ENCODE results near the gene LGALS9.

LGALS9 gene

DNA sequence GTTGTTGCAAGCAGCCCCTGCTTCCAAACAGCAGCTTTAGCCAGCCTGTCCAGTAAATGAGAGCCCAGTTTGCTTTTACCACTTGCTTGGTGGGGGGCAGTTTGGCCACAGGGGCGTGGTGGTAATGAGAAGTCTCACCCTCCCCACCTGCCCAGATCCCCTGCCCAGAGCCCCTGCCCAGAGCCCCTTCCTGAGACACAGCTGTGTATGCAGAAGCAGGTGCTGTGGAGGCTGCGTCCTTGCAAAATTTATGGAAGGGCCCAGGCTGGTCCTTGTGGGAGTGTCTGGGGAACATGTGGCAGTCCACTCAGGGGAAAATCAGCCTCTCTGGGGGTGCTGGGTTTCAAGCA lies 27.6 kb upstream of the LGALS9 start:
- Histone ChIP-seq H3K27me3 (ENCODE audit: insufficient read depth, low read length) (no peaks in the 10 kb centered on the region), H3K4me1 (ENCODE audit: control insufficient read depth, insufficient read depth, low read length, unreplicated experiment) (no peaks in the 10 kb centered on the region), H3K27ac (ENCODE audit: low read depth, low read length) (no peak overlapping the region), H2AFZ (ENCODE audit: low read length, unreplicated experiment) (no peak overlapping the region), H3K79me2 (ENCODE audit: control insufficient read depth, insufficient read depth, low read length, unreplicated experiment) (no peaks in the 10 kb centered on the region), H3K36me3 (ENCODE audit: insufficient read depth, low read length) (no peaks in the 10 kb centered on the region), H3K4me3 (ENCODE audit: low read depth, low read length) (no peak overlapping the region)

- no peaks in the 10 kb centered on the region for H3K27me3 ChIP-seq (ENCODE audit: insufficient read depth, low read length)
- no peaks in the 10 kb centered on the region for H3K4me1 ChIP-seq (ENCODE audit: control insufficient read depth, insufficient read depth, low read length, unreplicated experiment)
- H2AFZ ChIP-seq (ENCODE audit: low read length, unreplicated experiment): no peak overlapping the region
- no peak overlapping the region for H3K27ac ChIP-seq (ENCODE audit: low read depth, low read length)
- no peaks in the 10 kb centered on the region for H3K79me2 ChIP-seq (ENCODE audit: control insufficient read depth, insufficient read depth, low read length, unreplicated experiment)
- H3K4me3 ChIP-seq (ENCODE audit: low read depth, low read length): no peak overlapping the region
- no peaks in the 10 kb centered on the region for H3K36me3 ChIP-seq (ENCODE audit: insufficient read depth, low read length)
Observed at GRCh38 chr17:27603880-27604794, 26.9 kb upstream of the LGALS9 start.

DNA sequence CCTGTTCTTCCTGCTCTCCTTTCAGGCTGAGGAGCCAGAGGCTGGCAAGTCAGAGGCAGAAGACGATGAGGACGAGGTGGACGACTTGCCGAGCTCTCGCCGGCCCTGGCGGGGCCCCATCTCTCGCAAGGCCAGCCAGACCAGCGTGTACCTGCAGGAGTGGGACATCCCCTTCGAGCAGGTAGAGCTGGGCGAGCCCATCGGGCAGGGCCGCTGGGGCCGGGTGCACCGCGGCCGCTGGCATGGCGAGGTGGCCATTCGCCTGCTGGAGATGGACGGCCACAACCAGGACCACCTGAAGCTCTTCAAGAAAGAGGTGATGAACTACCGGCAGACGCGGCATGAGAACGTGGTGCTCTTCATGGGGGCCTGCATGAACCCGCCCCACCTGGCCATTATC lies 25.6 kb upstream of the LGALS9 start:
- H3K36me3 ChIP-seq (ENCODE audit: insufficient read depth, low read length): no peaks in the 10 kb centered on the region

GRCh38 chr17:27607521-27608091 lies 23.4 kb upstream of the LGALS9 start:
- H3K27me3 ChIP-seq (ENCODE audit: insufficient read depth, low read length): no peaks in the 10 kb centered on the region
- H3K27ac ChIP-seq (ENCODE audit: low read depth, low read length): no peak overlapping the region
- peaks cover 1% of the 10 kb centered on the region; the same call in 1 of the 2 replicates for H3K36me3 ChIP-seq (ENCODE audit: insufficient read depth, low read length)
- H2AFZ ChIP-seq (ENCODE audit: low read length, unreplicated experiment): no peak overlapping the region
- H3K79me2 ChIP-seq (ENCODE audit: control insufficient read depth, insufficient read depth, low read length, unreplicated experiment): no peaks in the 10 kb centered on the region
- H3K4me3 ChIP-seq (ENCODE audit: low read depth, low read length): no peak overlapping the region
- H3K4me1 ChIP-seq (ENCODE audit: control insufficient read depth, insufficient read depth, low read length, unreplicated experiment): no peaks in the 10 kb centered on the region

More for the DNA sequence above, 25.6 kb upstream of the LGALS9 start:
- H3K4me3 ChIP-seq (ENCODE audit: low read depth, low read length): no peak overlapping the region
- H3K27ac ChIP-seq (ENCODE audit: low read depth, low read length): no peak overlapping the region
- no peaks in the 10 kb centered on the region for H3K4me1 ChIP-seq (ENCODE audit: control insufficient read depth, insufficient read depth, low read length, unreplicated experiment)
- H3K27me3 ChIP-seq (ENCODE audit: insufficient read depth, low read length): no peaks in the 10 kb centered on the region
- no peaks in the 10 kb centered on the region for H3K79me2 ChIP-seq (ENCODE audit: control insufficient read depth, insufficient read depth, low read length, unreplicated experiment)
- no peak overlapping the region for H2AFZ ChIP-seq (ENCODE audit: low read length, unreplicated experiment)

DNA sequence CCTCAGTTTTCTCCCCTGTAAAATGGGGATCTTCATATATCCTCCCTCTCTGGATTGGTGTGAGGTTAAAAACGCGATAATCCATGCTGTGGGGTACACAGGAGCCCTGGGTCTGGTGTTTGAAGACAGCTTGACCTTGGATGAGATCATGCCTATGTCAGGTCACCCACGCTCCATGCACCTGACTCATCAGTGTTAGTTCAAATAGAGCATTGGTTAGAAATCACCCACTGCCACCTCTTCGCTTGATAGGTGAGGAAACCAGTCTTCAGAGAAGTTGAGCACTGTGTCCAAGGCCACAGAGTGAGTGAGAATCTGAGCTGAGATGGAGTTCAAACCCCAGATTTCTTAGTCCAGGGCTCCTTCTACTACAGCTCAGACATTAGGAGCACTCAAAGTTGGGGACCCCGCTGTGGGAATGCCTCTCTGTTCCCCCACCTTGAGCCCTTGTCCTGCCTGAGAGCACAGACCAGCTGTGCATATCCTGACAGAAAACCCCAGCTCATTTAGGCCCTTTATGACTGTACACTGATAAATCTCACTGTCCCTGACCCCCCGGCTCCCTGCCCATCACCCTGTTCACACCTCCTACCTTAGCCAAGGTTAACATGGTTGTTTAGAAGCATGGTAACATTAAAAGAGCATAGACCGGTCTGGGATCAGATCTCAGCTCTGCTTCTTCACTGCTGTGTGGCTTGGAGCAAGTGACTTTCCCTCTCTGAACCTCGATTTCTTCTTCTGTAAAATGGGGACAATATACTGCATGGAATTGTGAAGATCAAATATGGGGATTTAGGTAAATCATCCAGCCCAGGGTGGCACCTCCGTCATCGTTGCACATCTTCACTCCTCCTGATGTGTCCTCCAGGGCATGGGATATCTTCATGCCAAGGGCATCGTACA lies 22.4 kb upstream of the LGALS9 start:
- H3K36me3 ChIP-seq (ENCODE audit: insufficient read depth, low read length): peaks cover 5% of the 10 kb centered on the region; the same call in 1 of the 2 replicates
- no peak overlapping the region for H3K4me3 ChIP-seq (ENCODE audit: low read depth, low read length)
- no peaks in the 10 kb centered on the region for H3K4me1 ChIP-seq (ENCODE audit: control insufficient read depth, insufficient read depth, low read length, unreplicated experiment)
- no peaks in the 10 kb centered on the region for H3K27me3 ChIP-seq (ENCODE audit: insufficient read depth, low read length)
- no peaks in the 10 kb centered on the region for H3K79me2 ChIP-seq (ENCODE audit: control insufficient read depth, insufficient read depth, low read length, unreplicated experiment)
- H2AFZ ChIP-seq (ENCODE audit: low read length, unreplicated experiment): no peak overlapping the region
- H3K27ac ChIP-seq (ENCODE audit: low read depth, low read length): no peak overlapping the region

- no peaks in the 10 kb centered on the region for H3K27me3 ChIP-seq (ENCODE audit: insufficient read depth, low read length)
- no peak overlapping the region for H3K27ac ChIP-seq (ENCODE audit: low read depth, low read length)
- H3K4me1 ChIP-seq (ENCODE audit: control insufficient read depth, insufficient read depth, low read length, unreplicated experiment): no peaks in the 10 kb centered on the region
- H2AFZ ChIP-seq (ENCODE audit: low read length, unreplicated experiment): no peak overlapping the region
- H3K4me3 ChIP-seq (ENCODE audit: low read depth, low read length): no peak overlapping the region
- peaks cover 5% of the 10 kb centered on the region; the same call in 1 of the 2 replicates for H3K36me3 ChIP-seq (ENCODE audit: insufficient read depth, low read length)
- no peaks in the 10 kb centered on the region for H3K79me2 ChIP-seq (ENCODE audit: control insufficient read depth, insufficient read depth, low read length, unreplicated experiment)
Observed at GRCh38 chr17:27609611-27610303, 21.2 kb upstream of the LGALS9 start.

GRCh38 chr17:27610304-27610677 lies 20.7 kb upstream of the LGALS9 start:
- Histone ChIP-seq H2AFZ (ENCODE audit: low read length, unreplicated experiment) (no peak overlapping the region), H3K79me2 (ENCODE audit: control insufficient read depth, insufficient read depth, low read length, unreplicated experiment) (no peaks in the 10 kb centered on the region), H3K27me3 (ENCODE audit: insufficient read depth, low read length) (no peaks in the 10 kb centered on the region), H3K36me3 (ENCODE audit: insufficient read depth, low read length) (peaks cover 5% of the 10 kb centered on the region; the same call in 1 of the 2 replicates), H3K4me3 (ENCODE audit: low read depth, low read length) (no peak overlapping the region), H3K4me1 (ENCODE audit: control insufficient read depth, insufficient read depth, low read length, unreplicated experiment) (no peaks in the 10 kb centered on the region), H3K27ac (ENCODE audit: low read depth, low read length) (no peak overlapping the region)

GRCh38 chr17:27612160-27612770 lies 18.7 kb upstream of the LGALS9 start:
- Histone ChIP-seq H3K36me3 (ENCODE audit: insufficient read depth, low read length) (peaks cover 5% of the 10 kb centered on the region; the same call in 1 of the 2 replicates), H3K4me1 (ENCODE audit: control insufficient read depth, insufficient read depth, low read length, unreplicated experiment) (no peaks in the 10 kb centered on the region), H3K27ac (ENCODE audit: low read depth, low read length) (no peak overlapping the region), H2AFZ (ENCODE audit: low read length, unreplicated experiment) (no peak overlapping the region), H3K4me3 (ENCODE audit: low read depth, low read length) (no peak overlapping the region), H3K27me3 (ENCODE audit: insufficient read depth, low read length) (no peaks in the 10 kb centered on the region), H3K79me2 (ENCODE audit: control insufficient read depth, insufficient read depth, low read length, unreplicated experiment) (no peaks in the 10 kb centered on the region)

- H3K27ac ChIP-seq (ENCODE audit: low read depth, low read length): no peak overlapping the region
- H3K4me1 ChIP-seq (ENCODE audit: control insufficient read depth, insufficient read depth, low read length, unreplicated experiment): no peaks in the 10 kb centered on the region
Observed at GRCh38 chr17:27613433-27613832, 17.6 kb upstream of the LGALS9 start.

GRCh38 chr17:27615121-27615520 lies 15.9 kb upstream of the LGALS9 start:
- no peaks in the 10 kb centered on the region for H3K79me2 ChIP-seq (ENCODE audit: control insufficient read depth, insufficient read depth, low read length, unreplicated experiment)
- no peak overlapping the region for H3K27ac ChIP-seq (ENCODE audit: low read depth, low read length)
- H2AFZ ChIP-seq (ENCODE audit: low read length, unreplicated experiment): no peak overlapping the region
- no peak overlapping the region for H3K4me3 ChIP-seq (ENCODE audit: low read depth, low read length)
- H3K27me3 ChIP-seq (ENCODE audit: insufficient read depth, low read length): no peaks in the 10 kb centered on the region
- H3K4me1 ChIP-seq (ENCODE audit: control insufficient read depth, insufficient read depth, low read length, unreplicated experiment): no peaks in the 10 kb centered on the region
- peaks cover 5% of the 10 kb centered on the region; the same call in 1 of the 2 replicates for H3K36me3 ChIP-seq (ENCODE audit: insufficient read depth, low read length)

More at GRCh38 chr17:27613433-27613832, 17.6 kb upstream of the LGALS9 start:
- Histone ChIP-seq H2AFZ (ENCODE audit: low read length, unreplicated experiment) (no peak overlapping the region), H3K36me3 (ENCODE audit: insufficient read depth, low read length) (peaks cover 5% of the 10 kb centered on the region; the same call in 1 of the 2 replicates), H3K27me3 (ENCODE audit: insufficient read depth, low read length) (no peaks in the 10 kb centered on the region), H3K4me3 (ENCODE audit: low read depth, low read length) (no peak overlapping the region), H3K79me2 (ENCODE audit: control insufficient read depth, insufficient read depth, low read length, unreplicated experiment) (no peaks in the 10 kb centered on the region)
